GM12878 (cell line): ENCODE results near the gene PREX1.

Source experiments
- CTCF ChIP-seq, 3 experiments: IDR thresholded peaks in 2 of 3; conservative IDR thresholded peaks in 1 of 3; 2 replicates each; pipeline ENCODE4 v1.5.1; 2011; ENCODE audit warnings: low read depth in 3 of 3, low read length in 3 of 3, mild to moderate bottlenecking in 3 of 3, control low read depth in 2 of 3, moderate library complexity in 2 of 3, inconsistent platforms in 1 of 3, mixed read lengths in 1 of 3; ENCODE audit not compliant: control insufficient read depth in 2 of 3, insufficient read depth in 1 of 3; ENCODE audit errors: extremely low read depth in 1 of 3
- DPF2 ChIP-seq: fragments of 450-650 bp; IDR thresholded peaks from 2 replicates; pipeline ENCODE4 v1.6.1; 2017; ENCODE audit warnings: mild to moderate bottlenecking
- EP300 ChIP-seq, 2 experiments: fragments of 150-350 bp in 1 of 2; IDR thresholded peaks; 2 replicates each; pipeline ENCODE4 v1.6.1; 2011 to 2012; ENCODE audit warnings: low read depth in 2 of 2, low read length in 2 of 2, borderline replicate concordance in 1 of 2, improper control_type of control experiment in 1 of 2, inconsistent platforms in 1 of 2; ENCODE audit not compliant: control insufficient read depth in 1 of 2

- TF ChIP-seq EP300 (IDR thresholded peaks at IDR 0.05; ENCODE audit: borderline replicate concordance in 1 of 2, control insufficient read depth in 1 of 2, low read depth in 2 of 2, low read length in 2 of 2): no peak
- TF ChIP-seq DPF2: no peak
- TF ChIP-seq CTCF (IDR thresholded peaks at IDR 0.05 in 2 of 3, conservative IDR thresholded peaks at IDR 0.05 in 1 of 3; ENCODE audit: control insufficient read depth in 2 of 3, extremely low read depth in 1 of 3, insufficient read depth in 1 of 3, low read depth in 3 of 3, low read length in 3 of 3): no peak
Measured at GRCh38 chr20:48843057-48843806, 15.4 kb upstream of the PREX1 start.
